DOHH2 (cell line): Measurements from ENCODE around the gene TEX14.

Experiments
- H3F3A ChIP-seq: fragments of 200-600 bp; sonication (generic), shearing (Covaris generic); 2 replicates; pipeline ENCODE4 v1.6.0; 2016; ENCODE audit warnings: antibody characterized with exemption, mild to moderate bottlenecking; ENCODE audit not compliant: control insufficient read depth, insufficient read depth
- H3K27ac ChIP-seq: fragments of 200-600 bp; sonication (generic); 2 replicates; pipeline ENCODE4 v1.5.1; 2014; ENCODE audit warnings: low read depth, mild to moderate bottlenecking, low read length, moderate library complexity
- H3K27me3 ChIP-seq: fragments of 200-600 bp; sonication (generic); 2 replicates; pipeline ENCODE4 v1.6.1; 2014; ENCODE audit warnings: mild to moderate bottlenecking, low read length, mixed read lengths; ENCODE audit not compliant: control insufficient read depth
- H3K36me3 ChIP-seq: fragments of 200-600 bp; sonication (generic); 2 replicates; pipeline ENCODE4 v1.6.1; 2014; ENCODE audit warnings: mild to moderate bottlenecking, low read length, moderate library complexity, mixed read lengths; ENCODE audit not compliant: control insufficient read depth
- H3K4me1 ChIP-seq: fragments of 200-600 bp; sonication (generic); 2 replicates; pipeline ENCODE4 v1.6.1; 2014; ENCODE audit warnings: mild to moderate bottlenecking, low read length, mixed read lengths; ENCODE audit not compliant: control insufficient read depth
- H3K4me2 ChIP-seq: fragments of 200-600 bp; sonication (generic); 2 replicates; pipeline ENCODE4 v1.6.0; 2014; ENCODE audit warnings: mild to moderate bottlenecking, low read length, moderate library complexity
- H3K4me3 ChIP-seq: fragments of 200-600 bp; sonication (generic); 2 replicates; pipeline ENCODE4 v1.5.1; 2014; ENCODE audit warnings: mild to moderate bottlenecking, low read length, mixed read lengths
- H3K79me2 ChIP-seq: fragments of 200-600 bp; sonication (generic); 2 replicates; pipeline ENCODE4 v1.6.1; 2014; ENCODE audit warnings: mild to moderate bottlenecking, low read length, mixed read lengths; ENCODE audit not compliant: control insufficient read depth
- H3K9me2 ChIP-seq: fragments of 200-600 bp; sonication (generic); replicated peaks from 2 replicates; pipeline ENCODE4 v1.6.1; 2014; ENCODE audit warnings: mild to moderate bottlenecking, low read length, mixed read lengths; ENCODE audit not compliant: control insufficient read depth
- H3K9me3 ChIP-seq: fragments of 200-600 bp; sonication (generic); 2 replicates; pipeline ENCODE4 v1.6.1; 2014; ENCODE audit warnings: antibody characterized with exemption, low read length, mixed read lengths; ENCODE audit not compliant: control insufficient read depth, insufficient read depth
- H4K20me1 ChIP-seq: fragments of 200-600 bp; sonication (generic); 2 replicates; pipeline ENCODE4 v1.6.0; 2014; ENCODE audit warnings: low read depth, mild to moderate bottlenecking, antibody characterized with exemption, low read length, moderate library complexity; ENCODE audit not compliant: control insufficient read depth, insufficient read depth
- EZH2phosphoT487 ChIP-seq: fragments of 200-600 bp; sonication (generic); IDR thresholded peaks from 2 replicates; pipeline ENCODE4 v1.6.1; 2017; ENCODE audit warnings: borderline replicate concordance, mild to moderate bottlenecking, antibody characterized with exemption, low read length, moderate library complexity, mixed read lengths
- TF ChIP-seq, protein P1 (sequence below): fragments of 200-600 bp; sonication (generic); IDR thresholded peaks from one replicate; pipeline ENCODE4 v1.5.1; 2014; ENCODE audit warnings: antibody characterized with exemption, mild to moderate bottlenecking, low read depth, low read length; ENCODE audit not compliant: poor library complexity, severe bottlenecking

Gene TEX14

DNA sequence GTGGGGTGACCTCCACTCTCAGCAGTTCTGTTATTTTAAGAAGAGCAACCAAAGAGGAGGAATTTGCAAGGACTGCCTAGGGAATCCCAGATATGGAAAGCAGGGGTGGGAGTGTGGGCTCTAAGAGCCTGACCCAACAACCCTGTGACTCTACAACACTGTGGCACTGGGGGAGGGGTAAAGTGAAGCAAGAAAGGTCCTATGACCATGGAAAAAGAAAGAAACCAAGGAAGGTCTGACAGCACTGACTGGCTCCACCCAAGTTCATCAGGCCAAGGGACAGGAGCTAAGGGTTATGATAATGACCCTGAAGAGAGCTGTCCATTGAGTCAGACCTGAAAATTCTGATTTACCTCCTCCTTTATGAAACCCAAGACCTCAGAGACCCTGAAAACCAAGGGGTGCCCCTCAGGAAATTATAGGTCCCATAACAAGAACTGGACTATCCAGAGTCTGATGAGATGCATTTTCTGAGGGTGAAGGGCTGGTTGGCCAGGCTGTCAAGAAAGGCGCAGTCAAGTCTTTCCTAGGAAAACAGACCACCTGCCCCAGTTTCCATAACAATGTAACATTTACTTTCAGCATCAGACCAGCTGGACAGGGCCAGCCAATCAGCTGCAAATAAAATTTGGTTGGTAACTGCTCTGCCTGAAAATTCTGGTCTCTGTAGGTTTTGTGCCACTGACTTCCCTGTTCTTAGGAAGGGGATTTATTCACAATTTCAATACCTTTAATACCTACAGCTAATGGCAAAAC is 123.6 kb downstream of the TEX14 start:
- H3K4me1 ChIP-seq = peaks cover 15% of the 10 kb centered on the region
- H3K79me2 ChIP-seq = no peaks in the 10 kb centered on the region
- no peak overlapping the region for H3K27ac ChIP-seq
- no peak overlapping the region for H3K4me3 ChIP-seq
- no peaks in the 10 kb centered on the region for H4K20me1 ChIP-seq
- peaks cover 2% of the 10 kb centered on the region; the same call in 1 of the 2 replicates for H3F3A ChIP-seq
- TF ChIP-seq, protein P1, sequence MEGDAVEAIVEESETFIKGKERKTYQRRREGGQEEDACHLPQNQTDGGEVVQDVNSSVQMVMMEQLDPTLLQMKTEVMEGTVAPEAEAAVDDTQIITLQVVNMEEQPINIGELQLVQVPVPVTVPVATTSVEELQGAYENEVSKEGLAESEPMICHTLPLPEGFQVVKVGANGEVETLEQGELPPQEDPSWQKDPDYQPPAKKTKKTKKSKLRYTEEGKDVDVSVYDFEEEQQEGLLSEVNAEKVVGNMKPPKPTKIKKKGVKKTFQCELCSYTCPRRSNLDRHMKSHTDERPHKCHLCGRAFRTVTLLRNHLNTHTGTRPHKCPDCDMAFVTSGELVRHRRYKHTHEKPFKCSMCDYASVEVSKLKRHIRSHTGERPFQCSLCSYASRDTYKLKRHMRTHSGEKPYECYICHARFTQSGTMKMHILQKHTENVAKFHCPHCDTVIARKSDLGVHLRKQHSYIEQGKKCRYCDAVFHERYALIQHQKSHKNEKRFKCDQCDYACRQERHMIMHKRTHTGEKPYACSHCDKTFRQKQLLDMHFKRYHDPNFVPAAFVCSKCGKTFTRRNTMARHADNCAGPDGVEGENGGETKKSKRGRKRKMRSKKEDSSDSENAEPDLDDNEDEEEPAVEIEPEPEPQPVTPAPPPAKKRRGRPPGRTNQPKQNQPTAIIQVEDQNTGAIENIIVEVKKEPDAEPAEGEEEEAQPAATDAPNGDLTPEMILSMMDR = no peak
- TF ChIP-seq EZH2phosphoT487 = no peak
- H3K9me3 ChIP-seq = no peaks in the 10 kb centered on the region
- H3K4me2 ChIP-seq = no peak overlapping the region
- no peaks in the 10 kb centered on the region for H3K36me3 ChIP-seq
- H3K9me2 ChIP-seq = no peaks in the 10 kb centered on the region
- no peaks in the 10 kb centered on the region for H3K27me3 ChIP-seq

DNA sequence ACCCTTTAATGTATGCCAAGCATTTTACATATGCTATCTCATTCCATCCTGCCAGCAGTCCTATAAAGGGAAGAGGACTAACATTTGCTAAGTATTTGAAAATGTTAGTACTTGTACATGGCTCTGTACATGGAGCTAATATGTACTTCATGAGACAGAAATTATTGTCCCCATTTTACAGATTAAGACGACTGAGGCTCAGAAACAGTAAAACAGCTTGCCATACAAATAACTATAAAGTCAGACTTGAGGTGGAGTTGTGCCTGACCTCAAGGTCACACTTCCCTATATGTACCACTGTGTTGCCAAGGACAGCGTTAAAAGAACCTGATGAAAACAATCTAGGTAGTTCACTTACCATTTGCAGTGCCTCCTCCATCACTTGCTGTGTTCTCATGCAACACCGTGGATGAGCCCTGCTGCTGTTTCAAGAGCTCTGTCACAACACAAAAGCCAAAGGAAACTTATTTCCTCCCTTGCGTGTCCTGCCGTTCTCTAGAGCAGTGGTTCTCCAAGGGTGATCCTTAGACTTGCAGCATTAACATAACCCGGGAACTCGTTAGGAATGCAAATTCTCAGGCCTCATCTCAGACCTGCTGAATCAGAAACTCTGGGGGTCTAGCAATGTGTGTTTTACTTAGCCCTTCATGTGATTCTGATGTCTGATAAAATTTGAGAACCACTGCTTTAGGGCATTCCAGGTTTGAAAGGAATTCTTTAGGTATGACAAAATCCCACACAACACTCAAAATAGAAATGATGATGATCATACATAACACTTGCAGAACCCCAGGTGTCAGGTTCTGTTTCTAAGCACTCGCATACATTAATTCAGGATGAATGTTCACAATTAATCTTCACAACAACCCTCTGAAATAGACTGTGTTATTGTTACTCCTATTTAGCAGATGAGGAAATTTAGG is 126.2 kb downstream of the TEX14 start:
- no peak overlapping the region for H3K4me2 ChIP-seq
- H3K27ac ChIP-seq = no peak overlapping the region
- H3K27me3 ChIP-seq = no peaks in the 10 kb centered on the region
- no peaks in the 10 kb centered on the region for H3K9me3 ChIP-seq
- H3F3A ChIP-seq = peaks cover 2% of the 10 kb centered on the region; the same call in 1 of the 2 replicates
- TF ChIP-seq, protein P1 = no peak
- TF ChIP-seq EZH2phosphoT487 = no peak
- peaks cover 15% of the 10 kb centered on the region for H3K4me1 ChIP-seq
- H3K4me3 ChIP-seq = no peak overlapping the region
- H3K9me2 ChIP-seq = no peaks in the 10 kb centered on the region
- H3K36me3 ChIP-seq = no peaks in the 10 kb centered on the region
- no peaks in the 10 kb centered on the region for H3K79me2 ChIP-seq
- no peaks in the 10 kb centered on the region for H4K20me1 ChIP-seq

DNA sequence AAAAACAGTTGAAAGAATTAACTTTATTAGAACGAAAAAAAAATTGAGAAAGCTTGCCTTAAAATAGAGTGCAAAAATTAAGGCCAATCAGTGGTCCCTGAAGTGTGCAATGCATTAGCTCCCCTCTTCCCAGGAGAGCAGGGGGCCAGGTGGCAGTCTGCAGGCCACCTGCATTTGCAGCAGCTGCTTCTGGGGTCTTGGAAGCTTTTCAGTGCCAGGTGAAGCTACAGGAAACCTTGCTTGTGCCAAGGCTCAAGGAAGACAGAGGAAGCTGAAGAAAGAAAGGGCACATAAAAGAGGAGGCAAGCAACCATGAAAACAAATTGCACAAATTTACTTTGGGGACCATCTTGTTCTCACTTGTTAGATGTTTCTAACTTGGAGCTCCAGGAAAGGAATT is 126.9 kb downstream of the TEX14 start:
- Histone ChIP-seq H3K79me2 (no peaks in the 10 kb centered on the region), H4K20me1 (no peaks in the 10 kb centered on the region), H3F3A (peaks cover 2% of the 10 kb centered on the region; the same call in 1 of the 2 replicates), H3K27ac (no peak overlapping the region), H3K27me3 (no peaks in the 10 kb centered on the region), H3K9me2 (no peaks in the 10 kb centered on the region), H3K4me1 (peaks cover 15% of the 10 kb centered on the region), H3K4me3 (no peak overlapping the region), H3K4me2 (no peak overlapping the region), H3K9me3 (no peaks in the 10 kb centered on the region), H3K36me3 (no peaks in the 10 kb centered on the region)
- TF ChIP-seq, protein P1 = no peak
- no peak for TF ChIP-seq EZH2phosphoT487
